Body of pancreas (tissue), 4 donors: ENCODE results near the gene CEP192. TPM values are rescaled to one million over a fixed set of nuclear protein-coding genes. Genes with fewer than 3 reads are reported as not detected.

ENCODE experiments used
- ATAC-seq: fragments of 150-250 bp; one replicate; pipeline ENCODE4 v1.9.1; 2016
- DNase-seq, 4 donors: peaks; one replicate each; pipeline ENCODE4 v3.0.0-alpha.2; 2019
- H3K27ac ChIP-seq, 4 donors: fragments of 200-600 bp; sonication (generic); 1 replicate in 3 of 4; 2 replicates in 1 of 4; pipeline versions ENCODE4 v1.5.1 to v1.6.1; 2016 to 2019; ENCODE audit warnings: mild to moderate bottlenecking in 1 of 4, mixed read lengths in 1 of 4, moderate library complexity in 1 of 4
- H3K27me3 ChIP-seq, 2 donors: fragments of 200-600 bp; sonication (generic); one replicate each; pipeline ENCODE4 v1.6.0; 2016; ENCODE audit warnings: mild to moderate bottlenecking in 1 of 2
- H3K36me3 ChIP-seq, 2 donors: fragments of 200-600 bp; sonication (generic); replicated peaks in 1 of 2; 2 replicates each; pipeline ENCODE4 v1.5.1; 2016; ENCODE audit warnings: low read depth in 2 of 2; ENCODE audit not compliant: insufficient read depth in 1 of 2
- H3K4me1 ChIP-seq: fragments of 200-600 bp; sonication (generic); one replicate; pipeline ENCODE4 v1.6.0; 2016
- H3K4me3 ChIP-seq, 2 donors: fragments of 200-600 bp; sonication (generic); 1 replicate in 1 of 2; 2 replicates in 1 of 2; pipeline ENCODE4 v1.5.1; 2016 to 2019
- H3K9me3 ChIP-seq, 3 donors: fragments of 200-600 bp; sonication (generic); 1 replicate in 2 of 3; 2 replicates in 1 of 3; pipeline ENCODE4 v1.5.1; 2016
- CTCF ChIP-seq, 7 experiments: fragments of 450-650 bp in 4 of 7; fragments of 200-600 bp in 3 of 7; sonication (generic) in 3 of 7; IDR thresholded peaks; one replicate each; pipeline ENCODE4 v1.5.1; 2016 to 2019; ENCODE audit warnings: antibody characterized with exemption in 7 of 7
- POLR2A ChIP-seq, 3 donors: fragments of 450-650 bp; IDR thresholded peaks; one replicate each; pipeline ENCODE4 v1.6.1; 2016; ENCODE audit warnings: antibody characterized with exemption in 3 of 3, mild to moderate bottlenecking in 2 of 3
- WGBS, 2 donors: methylation state at CpG; one replicate each; pipeline ENCODE4 v1.1.5; 2017; 5-methylcytosine and 5-hydroxymethylcytosine counted together
- intact Hi-C: fragments of 100-400 bp; cut with DNase I; formaldehyde crosslinking; loops from one replicate; pipeline ENCODE4 v1.15.1; 2023
- total RNA-seq, 2 donors: library from RNA; depleted of rRNA; stranded (reverse); fragments of >200 nt; gene quantifications; one replicate each; pipeline ENCODE4 v1.1.0, GENCODE V29; 2016

CEP192 gene
- total RNA-seq, 2 donors from 2014 or later: 21.1 to 25.4 TPM

DNA sequence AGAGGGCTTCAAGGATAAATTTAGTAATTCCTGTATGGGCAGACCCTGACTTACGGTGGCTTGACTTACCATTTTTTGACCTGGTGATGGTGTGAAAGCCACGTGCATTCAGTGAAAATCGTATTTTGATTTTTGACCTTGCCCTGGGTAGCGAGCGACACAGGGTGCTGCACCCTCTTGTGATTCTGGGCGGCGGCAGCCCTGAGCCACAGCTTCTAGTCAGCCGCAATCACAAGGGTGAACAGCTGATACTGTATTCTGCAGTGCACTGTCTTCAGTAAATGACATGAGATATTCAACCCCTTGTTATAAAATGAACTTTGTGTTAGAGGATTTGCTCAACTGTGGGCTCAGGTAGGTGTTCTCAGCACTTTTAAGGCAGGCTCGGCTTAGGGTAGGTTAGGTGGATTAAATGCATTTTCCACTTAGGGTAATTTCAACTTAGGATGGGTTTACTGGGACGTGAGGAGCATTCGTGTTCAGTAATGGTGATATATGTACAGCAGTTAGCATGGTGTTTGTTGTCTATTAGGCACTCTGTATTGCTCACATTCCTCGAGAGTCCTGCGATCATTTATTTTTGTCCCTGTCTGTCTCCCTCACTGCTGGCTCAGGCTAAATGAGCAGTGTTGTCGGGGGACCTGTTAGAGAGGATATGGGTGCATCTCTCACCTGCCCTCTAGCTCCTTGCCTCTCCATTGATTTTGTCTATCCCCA, 109.9 kb downstream of the CEP192 start:
- DNase-seq (no peak), ATAC-seq (no peak)
- no peaks in the 10 kb centered on the region for H3K4me1 ChIP-seq
- no peak for TF ChIP-seq POLR2A (IDR thresholded peaks at IDR 0.05)
- no peak for TF ChIP-seq CTCF (IDR thresholded peaks at IDR 0.05)
- no peak overlapping the region for H3K4me3 ChIP-seq
- no peak overlapping the region for H3K27ac ChIP-seq
- intact Hi-C loops: no loop called here
- H3K27me3 ChIP-seq: no peaks in the 10 kb centered on the region
- peaks cover 9 to 34% of the 10 kb centered on the region in 2 donors for H3K36me3 ChIP-seq
- H3K9me3 ChIP-seq: no peaks in the 10 kb centered on the region
- WGBS, 2 donors: 93 to 94% methylated on average over 13 to 14 of the region's 14 CpGs

DNA sequence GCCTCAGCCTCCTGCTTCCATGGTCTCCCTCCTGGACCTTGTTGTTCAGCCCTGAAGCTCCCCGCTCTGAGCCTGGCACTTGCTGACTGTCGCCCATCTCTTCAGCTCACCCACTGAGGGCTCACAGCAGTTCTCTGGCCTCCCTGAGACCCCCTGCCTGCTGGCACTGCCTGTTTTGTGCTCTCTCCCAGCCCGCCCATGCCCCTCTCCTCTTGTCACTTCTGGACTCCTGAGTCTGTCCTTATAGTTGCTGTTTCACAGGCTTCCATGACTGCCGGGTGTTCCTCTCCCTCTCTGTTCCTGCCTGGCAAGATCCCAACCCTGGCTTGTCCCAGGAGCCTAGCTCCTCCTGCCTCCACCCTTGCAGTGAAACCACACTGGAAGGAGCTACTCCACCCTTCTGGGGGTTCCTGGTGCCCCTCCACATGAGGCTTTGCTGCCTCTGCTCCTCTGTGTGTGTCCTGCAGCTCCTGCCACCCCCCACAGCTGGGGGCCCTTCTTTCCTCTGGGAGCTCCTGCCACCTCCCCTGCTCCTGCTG, 110.6 kb downstream of the CEP192 start:
- DNase-seq: no peak
- Histone ChIP-seq H3K9me3 (no peaks in the 10 kb centered on the region), H3K4me3 (no peak overlapping the region), H3K27ac (no peak overlapping the region), H3K36me3 (peaks cover 4 to 32% of the 10 kb centered on the region in 2 donors), H3K27me3 (no peaks in the 10 kb centered on the region), H3K4me1 (no peaks in the 10 kb centered on the region)
- intact Hi-C loops: no loop called here
- WGBS, 2 donors: 83 to 91% methylated on average over 4 of the region's 4 CpGs
- TF ChIP-seq CTCF (IDR thresholded peaks at IDR 0.05) (no peak), POLR2A (IDR thresholded peaks at IDR 0.05) (no peak)
- ATAC-seq: no peak

DNA sequence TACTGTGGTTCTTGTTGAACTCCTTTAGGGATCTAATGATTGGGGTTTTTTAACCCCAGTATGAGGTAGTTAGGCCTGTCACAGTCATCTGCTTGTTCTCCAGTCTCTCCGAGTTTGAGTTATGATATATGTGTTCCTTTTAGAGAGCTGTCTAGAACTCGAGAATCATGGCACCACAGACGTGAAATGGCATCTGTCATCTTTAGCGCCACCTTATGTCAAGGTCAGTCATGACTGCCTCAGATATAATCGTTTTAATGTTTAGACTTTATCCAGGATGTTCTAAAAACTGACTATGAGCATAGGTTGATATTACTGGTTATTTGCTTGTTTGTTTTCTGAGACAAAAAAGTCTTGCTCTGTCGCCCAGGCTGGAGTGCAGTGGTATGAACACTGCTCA, 112.2 kb downstream of the CEP192 start:
- no peak for TF ChIP-seq CTCF (IDR thresholded peaks at IDR 0.05)
- TF ChIP-seq POLR2A (IDR thresholded peaks at IDR 0.05): no peak
- Histone ChIP-seq H3K36me3 (peaks cover 4 to 29% of the 10 kb centered on the region in 2 donors), H3K9me3 (no peaks in the 10 kb centered on the region), H3K27me3 (no peaks in the 10 kb centered on the region), H3K4me1 (no peaks in the 10 kb centered on the region), H3K27ac (no peak overlapping the region), H3K4me3 (no peak overlapping the region)
- ATAC-seq (no peak), DNase-seq (no peak)
- intact Hi-C loops: no loop called here
- WGBS, 2 donors: 75% methylated on average over 6 of the region's 6 CpGs

- DNase-seq (no peak), ATAC-seq (no peak)
- whole genome bisulfite sequencing, 2 donors: 91 to 95% methylated on average over 4 of the region's 4 CpGs
- no peak for TF ChIP-seq POLR2A (IDR thresholded peaks at IDR 0.05)
- no peak for TF ChIP-seq CTCF (IDR thresholded peaks at IDR 0.05)
- intact Hi-C loops: no loop called here
- Histone ChIP-seq H3K36me3 (peaks cover 4 to 25% of the 10 kb centered on the region in 2 donors), H3K9me3 (no peaks in the 10 kb centered on the region), H3K27ac (no peak overlapping the region), H3K4me3 (no peak overlapping the region), H3K27me3 (no peaks in the 10 kb centered on the region), H3K4me1 (no peaks in the 10 kb centered on the region)
Measured at GRCh38 chr18:13105059-13105458, 113.9 kb downstream of the CEP192 start.

GRCh38 chr18:13107074-13107473, 115.9 kb downstream of the CEP192 start:
- H3K36me3 ChIP-seq: peaks cover 0 to 18% of the 10 kb centered on the region in 2 donors

More at GRCh38 chr18:13107074-13107473, 115.9 kb downstream of the CEP192 start:
- WGBS, 2 donors: 97% methylated on average over 2 of the region's 2 CpGs
- H3K27me3 ChIP-seq: no peaks in the 10 kb centered on the region
- H3K4me3 ChIP-seq: no peak overlapping the region
- intact Hi-C loops: no loop called here
- DNase-seq (no peak), ATAC-seq (no peak)
- peaks cover 6% of the 10 kb centered on the region for H3K4me1 ChIP-seq
- H3K27ac ChIP-seq: no peak overlapping the region
- H3K9me3 ChIP-seq: no peaks in the 10 kb centered on the region
- TF ChIP-seq POLR2A (IDR thresholded peaks at IDR 0.05) (no peak), CTCF (IDR thresholded peaks at IDR 0.05) (no peak)
